Measurements from ENCODE around the gene SLC25A26.

The SLC25A26 gene

GRCh38 chr3:66227915-66228314 is 7.1 kb downstream of the SLC25A26 start:
- DNase-seq, result no peak

GRCh38 chr3:66228707-66229106 is 7.9 kb downstream of the SLC25A26 start:
- no peak for DNase-seq

- DNase-seq, result no peak
These were observed 9.1 kb downstream of the SLC25A26 start for GRCh38 chr3:66229931-66230330.

- DNase-seq, result no peak
These were observed 12.2 kb downstream of the SLC25A26 start for GRCh38 chr3:66233033-66233432.

- no peak for DNase-seq
These were observed 15.5 kb downstream of the SLC25A26 start for GRCh38 chr3:66236281-66236680.

- no peak for DNase-seq
These were observed 16.8 kb downstream of the SLC25A26 start for GRCh38 chr3:66237552-66237951.

- no peak for DNase-seq
These were observed 18.8 kb downstream of the SLC25A26 start for GRCh38 chr3:66239513-66240123.

- no peak for DNase-seq
These were observed 20.7 kb downstream of the SLC25A26 start for GRCh38 chr3:66241466-66241865.

- DNase-seq, result no peak
These were observed 22.1 kb downstream of the SLC25A26 start for GRCh38 chr3:66242788-66243464.

GRCh38 chr3:66248641-66249040 is 27.8 kb downstream of the SLC25A26 start:
- DNase-seq, result no peak

- no peak for DNase-seq
These were observed 33.2 kb downstream of the SLC25A26 start for GRCh38 chr3:66253790-66254620.

GRCh38 chr3:66255865-66256264 is 35.1 kb downstream of the SLC25A26 start:
- DNase-seq, result no peak

- no peak for DNase-seq
These were observed 36.0 kb downstream of the SLC25A26 start for GRCh38 chr3:66256806-66257205.

GRCh38 chr3:66259566-66260255 is 38.9 kb downstream of the SLC25A26 start:
- no peak for DNase-seq

- no peak for DNase-seq
These were observed 39.6 kb downstream of the SLC25A26 start for GRCh38 chr3:66260431-66260830.

- no peak for DNase-seq
These were observed 40.6 kb downstream of the SLC25A26 start for GRCh38 chr3:66261355-66261754.

- DNase-seq, result no peak
These were observed 44.8 kb downstream of the SLC25A26 start for GRCh38 chr3:66265649-66266048.

GRCh38 chr3:66266551-66266950 is 45.8 kb downstream of the SLC25A26 start:
- DNase-seq, result no peak

- DNase-seq, result no peak
These were observed 46.2 kb downstream of the SLC25A26 start for GRCh38 chr3:66267031-66267430.

GRCh38 chr3:66267906-66268305 is 47.1 kb downstream of the SLC25A26 start:
- DNase-seq, result no peak

GRCh38 chr3:66268864-66269263 is 48.1 kb downstream of the SLC25A26 start:
- DNase-seq, result no peak

GRCh38 chr3:66269411-66269810 is 48.6 kb downstream of the SLC25A26 start:
- no peak for DNase-seq

- no peak for DNase-seq
These were observed 49.5 kb downstream of the SLC25A26 start for GRCh38 chr3:66270288-66270687.

All from NCI-H526 treated with DMSO at 0.1 percent for 48 hours (cell line).